ENCODE results near the gene DNAJB11.
"Not testable (repeated sequence)": the region's sequence is repeated elsewhere in the genome, so short reads cannot be mapped to it uniquely, and the experiment has no call there.

The DNAJB11 gene

GRCh38 chr3:186617036-186617946 is 46.8 kb downstream of the DNAJB11 start:
- DNase-seq (ENCODE audit: low spot score) (peak; percentile 95), FAIRE-seq (peak; percentile 87)

- FAIRE-seq = no peak
Observed at GRCh38 chr3:186618318-186618938, 47.9 kb downstream of the DNAJB11 start.

DNA sequence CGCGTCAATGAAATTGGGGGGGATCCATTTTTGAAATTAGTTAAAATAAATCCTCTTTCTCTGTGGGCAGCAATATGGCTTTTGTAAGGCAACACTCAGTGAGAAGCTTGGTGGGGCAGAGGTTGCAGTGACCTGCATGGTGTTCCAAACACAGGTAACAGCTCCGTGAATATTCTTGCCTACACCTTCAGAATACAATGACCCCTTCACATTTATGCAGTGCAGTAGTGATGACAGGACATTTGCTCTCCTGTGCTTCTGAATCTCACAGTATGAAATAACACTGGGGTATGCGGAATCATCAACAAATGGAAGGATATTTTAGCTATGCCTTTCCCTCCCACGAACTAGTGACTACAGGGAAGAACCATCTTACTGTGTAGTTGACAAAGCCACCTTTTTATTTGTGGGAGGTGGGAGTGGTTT is 49.3 kb downstream of the DNAJB11 start:
- FAIRE-seq = no peak
- no peak for DNase-seq (ENCODE audit: low spot score)

More at GRCh38 chr3:186618318-186618938, 47.9 kb downstream of the DNAJB11 start:
- no peak for DNase-seq (ENCODE audit: low spot score)

DNA sequence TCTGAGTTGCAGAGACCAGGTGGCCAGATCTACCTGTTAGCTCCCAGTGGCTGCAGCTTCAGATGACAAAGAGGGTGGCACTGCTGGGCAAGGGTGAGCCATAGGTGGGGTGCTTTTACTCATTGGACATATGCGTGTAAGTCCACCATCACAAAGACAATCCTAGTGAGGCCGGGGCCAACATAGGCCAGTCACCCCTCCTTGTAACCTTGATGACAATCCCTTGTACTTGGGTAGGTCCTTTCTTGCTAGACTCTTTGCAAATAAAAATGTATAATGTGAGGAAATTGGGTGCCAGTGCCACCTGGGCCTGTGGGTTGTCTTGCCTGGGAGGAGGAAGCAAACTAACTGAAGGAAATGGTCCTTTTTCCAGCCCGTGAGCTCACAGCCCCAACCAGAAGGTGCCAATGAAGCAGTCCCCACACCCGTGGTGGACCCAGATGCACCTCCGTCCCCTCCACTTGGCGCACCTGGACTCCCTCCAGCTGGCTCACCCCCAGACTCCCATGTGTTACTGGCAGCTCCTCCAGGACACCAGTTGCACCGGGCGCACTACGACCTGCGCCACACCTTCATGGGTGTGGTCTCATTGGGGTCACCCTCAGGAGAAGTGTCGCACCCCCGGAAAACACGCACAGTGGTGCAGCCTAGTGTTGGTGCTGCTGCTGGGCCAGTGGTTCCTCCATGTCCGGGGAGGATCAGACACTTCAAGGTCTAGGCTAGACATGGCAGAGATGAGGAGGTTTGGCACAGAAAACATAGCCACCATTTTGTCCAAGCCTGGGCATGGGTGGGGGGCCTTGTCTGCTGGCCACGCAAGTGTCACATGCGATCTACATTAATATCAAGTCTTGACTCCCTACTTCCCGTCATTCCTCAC is 49.9 kb downstream of the DNAJB11 start:
- DNase-seq (ENCODE audit: low spot score) = no peak
- no peak for FAIRE-seq

DNA sequence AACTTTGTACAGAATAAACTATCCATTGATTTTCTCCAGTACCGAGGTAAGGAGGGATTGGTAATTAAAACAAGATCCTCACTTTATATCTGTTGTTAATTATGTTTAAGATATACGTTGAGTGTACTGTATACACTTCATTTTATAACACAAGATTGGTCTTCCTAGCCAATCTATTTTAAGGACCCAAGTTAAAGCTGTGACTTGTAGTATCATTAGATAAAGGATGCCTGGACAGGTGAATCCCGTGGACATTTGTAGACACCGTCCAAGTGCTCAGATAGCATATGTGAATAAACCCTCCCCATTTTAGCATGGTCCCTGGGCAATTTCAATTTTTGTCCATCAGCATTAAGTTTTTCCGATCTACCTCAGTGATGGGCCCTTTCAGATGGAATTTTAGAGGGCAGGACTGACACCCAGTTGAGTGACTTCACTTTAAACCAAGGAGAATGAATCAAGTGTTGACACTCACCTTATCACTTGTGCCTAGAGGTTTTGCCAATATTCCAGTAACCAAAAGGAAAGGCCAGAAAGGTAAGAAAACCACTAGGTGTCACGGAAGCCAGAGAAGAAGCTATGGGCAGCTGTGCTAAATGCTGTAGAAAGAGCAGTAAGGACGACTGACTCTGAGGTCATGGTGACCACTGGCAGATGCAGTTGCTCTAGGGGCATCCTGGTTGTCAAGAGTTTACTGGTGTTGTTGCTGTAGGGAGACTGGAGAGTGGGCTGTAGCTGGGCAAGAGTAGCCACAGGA is 51.6 kb downstream of the DNAJB11 start:
- FAIRE-seq = no peak

DNA sequence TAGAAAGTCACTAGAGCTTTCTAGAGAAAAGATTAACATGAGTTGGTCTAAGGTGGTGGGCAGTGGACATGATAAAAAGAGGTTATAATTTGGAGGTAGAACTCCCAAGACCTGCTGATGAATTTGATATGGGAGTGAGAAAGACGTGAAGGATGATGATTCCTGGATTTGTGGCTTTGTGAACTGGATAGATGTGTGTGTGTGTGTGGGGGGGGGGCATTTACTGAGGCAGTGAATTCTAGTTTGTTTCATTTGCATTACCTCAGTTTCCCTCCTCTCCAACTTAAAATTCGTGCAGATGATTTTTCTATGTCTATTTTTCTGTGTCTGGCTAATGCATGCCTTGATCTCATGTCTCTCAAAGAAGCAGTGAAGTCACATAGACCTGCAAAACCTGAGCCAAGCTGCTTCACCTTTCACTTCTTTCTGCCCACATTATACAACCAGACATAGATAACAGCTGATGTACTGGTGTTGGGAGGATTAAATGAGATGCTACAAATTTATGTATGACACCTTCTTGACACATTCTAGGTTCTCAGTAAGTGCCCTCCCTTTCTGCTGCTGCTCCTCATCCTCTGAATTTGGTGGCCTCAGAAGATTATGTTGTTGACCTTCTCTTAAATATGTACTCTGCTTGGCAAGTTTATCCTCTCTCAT is 52.3 kb downstream of the DNAJB11 start:
- FAIRE-seq (no peak), DNase-seq (ENCODE audit: low spot score) (no peak)

More for the DNA sequence above, 51.6 kb downstream of the DNAJB11 start:
- no peak for DNase-seq (ENCODE audit: low spot score)

DNA sequence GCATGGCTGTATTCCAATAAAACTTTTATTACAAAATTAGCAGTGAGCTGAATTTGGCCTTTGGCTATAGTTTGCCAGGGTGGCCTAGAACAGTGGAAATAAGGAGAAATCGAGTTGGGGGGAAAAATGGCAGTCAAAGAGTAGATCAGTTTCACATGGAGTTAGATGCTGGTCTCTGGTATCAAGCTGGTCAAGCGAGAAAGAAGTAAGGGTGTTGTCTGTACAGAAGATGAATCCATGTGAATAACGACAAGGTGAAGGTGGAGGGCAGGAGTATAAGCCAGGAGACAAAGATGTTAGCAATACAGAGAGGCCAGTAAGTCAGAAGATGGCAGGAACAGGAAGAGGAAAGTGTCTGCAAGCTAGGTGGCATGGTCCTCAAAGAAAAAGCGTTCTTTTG is 54.1 kb downstream of the DNAJB11 start:
- DNase-seq (ENCODE audit: low spot score) (no peak), FAIRE-seq (no peak)

DNA sequence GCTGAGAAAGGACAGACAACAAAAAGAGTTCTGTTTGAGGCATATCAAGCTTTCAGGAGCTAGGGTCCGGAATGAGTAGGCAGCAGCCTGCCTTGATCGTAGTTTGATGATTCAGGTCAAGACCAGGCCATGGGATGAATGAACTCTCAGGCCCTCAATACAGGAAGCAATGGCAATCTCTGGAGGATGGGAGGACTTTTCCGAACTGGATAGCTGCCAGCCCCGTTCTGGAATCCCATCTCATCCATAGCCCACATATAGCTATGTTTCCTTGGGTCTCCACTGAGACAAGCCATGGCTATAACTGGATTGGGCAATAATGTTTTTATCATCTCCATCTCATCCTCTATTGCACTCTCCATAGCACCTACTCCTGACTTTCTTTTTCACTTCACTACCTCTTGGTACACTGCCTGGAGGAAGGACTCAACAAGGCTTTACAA is 55.1 kb downstream of the DNAJB11 start:
- DNase-seq (ENCODE audit: low spot score) (no peak), FAIRE-seq (no peak)

DNA sequence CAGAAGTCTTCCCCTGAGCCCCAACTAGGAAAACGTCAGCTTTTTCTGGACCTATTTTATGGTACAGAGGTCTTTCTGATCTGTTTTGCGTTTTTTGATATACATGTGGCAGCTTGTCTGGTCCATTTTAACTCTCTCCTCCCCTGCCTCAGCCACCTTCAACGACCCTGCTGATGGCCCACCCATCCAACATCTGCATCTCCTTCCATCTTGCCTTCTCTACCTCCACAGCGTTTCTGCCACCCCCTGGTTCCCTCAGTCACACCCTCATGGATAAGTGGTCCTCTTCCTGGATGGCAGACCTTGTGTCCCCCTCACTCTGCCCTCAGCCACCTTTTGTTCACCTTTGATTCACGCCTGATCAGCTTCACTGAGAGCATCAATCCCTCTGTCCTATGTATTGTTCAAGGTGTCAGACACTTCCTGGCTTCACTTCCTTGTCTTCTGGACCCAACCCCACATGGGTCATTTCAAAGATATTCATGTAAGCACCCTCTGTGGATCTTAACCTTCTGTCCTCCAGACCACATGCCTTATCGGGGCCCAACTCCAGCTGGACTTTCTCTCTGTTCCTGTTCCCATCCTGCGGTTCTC is 55.8 kb downstream of the DNAJB11 start:
- DNase-seq (ENCODE audit: low spot score) (no peak), FAIRE-seq (no peak)

- FAIRE-seq = no peak
- DNase-seq (ENCODE audit: low spot score) = no peak
Observed at GRCh38 chr3:186627852-186628414, 57.4 kb downstream of the DNAJB11 start.

GRCh38 chr3:186628756-186629155 is 58.2 kb downstream of the DNAJB11 start:
- no peak for DNase-seq (ENCODE audit: low spot score)
- no peak for FAIRE-seq

GRCh38 chr3:186630950-186631641 is 60.6 kb downstream of the DNAJB11 start:
- FAIRE-seq (no peak), DNase-seq (ENCODE audit: low spot score) (no peak)

- FAIRE-seq = no peak
- DNase-seq (ENCODE audit: low spot score) = no peak
Observed at GRCh38 chr3:186633481-186633880, 63.0 kb downstream of the DNAJB11 start.

DNA sequence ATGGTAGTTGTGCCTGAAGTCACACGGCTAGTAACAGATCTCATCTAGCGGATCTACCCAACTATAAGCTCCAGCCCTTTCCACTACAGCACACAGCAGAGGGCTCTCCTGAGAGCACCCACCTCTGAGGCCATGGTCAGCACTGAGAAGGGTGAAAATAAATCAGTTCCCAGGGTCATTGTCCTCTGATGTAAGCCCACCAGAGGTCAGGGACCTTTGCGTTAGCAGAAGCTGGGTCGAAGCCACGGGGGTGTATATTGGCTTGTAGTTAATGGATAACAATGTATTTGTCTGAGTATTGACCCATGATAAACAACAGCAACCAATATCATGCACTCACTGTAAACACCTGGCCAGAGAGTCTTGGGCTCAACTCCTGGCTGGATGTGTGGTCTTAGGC is 63.7 kb downstream of the DNAJB11 start:
- FAIRE-seq; DNase-seq (ENCODE audit: low spot score): not testable (repeated sequence)

Data from urothelium cell line (cell line).